Measurements from ENCODE around the gene NUP133. TPM values are rescaled to one million over a fixed set of nuclear protein-coding genes. Genes with fewer than 3 reads are reported as not detected.

The NUP133 gene
- total and polyA plus RNA-seq, 2 donors (not counting 1 experiment from before 2014, with no cell fraction given), result 10.5 to 50.5 TPM

GRCh38 chr1:229538945-229539344 is 30.8 kb upstream of the NUP133 start:
- Histone ChIP-seq H3K36me3 (replicated peaks in 1 of 2; ENCODE audit: control extremely low read depth in 1 of 2, control insufficient read depth in 1 of 2, extremely low read depth in 1 of 2, insufficient read depth in 2 of 2, low read length in 1 of 2) (peaks cover 3 to 42% of the 10 kb centered on the region in 2 experiments), H3K27me3 (replicated peaks in 1 of 4; ENCODE audit: control extremely low read depth in 1 of 4, control insufficient read depth in 3 of 4, insufficient read depth in 4 of 4, low read length in 3 of 4) (no peaks in the 10 kb centered on the region), H3K79me2 (ENCODE audit: control insufficient read depth, insufficient read depth, low read length) (no peaks in the 10 kb centered on the region), H3K9me3 (ENCODE audit: control extremely low read depth in 1 of 3, control insufficient read depth in 2 of 3, insufficient read depth in 1 of 3, low read length in 2 of 3) (no peaks in the 10 kb centered on the region), H3K4me2 (replicated peaks; ENCODE audit: low read depth, low read length, poor library complexity, severe bottlenecking) (no peak overlapping the region), H2AFZ (ENCODE audit: insufficient read depth, low read depth, low read length, poor library complexity, severe bottlenecking) (no peak overlapping the region), H3K9ac (ENCODE audit: low read length) (no peak overlapping the region), H3K27ac (ENCODE audit: low read length in 2 of 2) (no peak overlapping the region), H3K4me1 (ENCODE audit: control insufficient read depth in 2 of 2, insufficient read depth in 2 of 2, low read length in 2 of 2) (peaks cover 5 to 7% of the 10 kb centered on the region in 2 donors), H3K4me3 (ENCODE audit: control extremely low read depth in 1 of 5, extremely low read depth in 1 of 5, insufficient read depth in 1 of 5, low read depth in 2 of 5, low read length in 4 of 5) (no peak overlapping the region), H4K20me1 (ENCODE audit: control insufficient read depth, insufficient read depth, low read length, poor library complexity, severe bottlenecking) (no peaks in the 10 kb centered on the region)
- WGBS (ENCODE audit: insufficient coverage), result no CpG with 5 or more reads among the region's 5 CpGs
- ATAC-seq (ENCODE audit: low read depth) (no peak), DNase-seq (no peak)
- no peak overlapping the region for H3K4me3 Mint-ChIP-seq
- ChIA-PET POLR2A (no interaction called here), CTCF (no interaction called here)
- intact Hi-C loops (cut with micrococcal nuclease), result no loop called here
- no peaks in the 10 kb centered on the region for H3K9me3 Mint-ChIP-seq (ENCODE audit: insufficient read depth)
- TF ChIP-seq EZH2 (IDR thresholded peaks at IDR 0.05; ENCODE audit: borderline replicate concordance, insufficient read depth, low read depth, low read length, poor library complexity, severe bottlenecking), result no peak
- TF ChIP-seq, protein P1, sequence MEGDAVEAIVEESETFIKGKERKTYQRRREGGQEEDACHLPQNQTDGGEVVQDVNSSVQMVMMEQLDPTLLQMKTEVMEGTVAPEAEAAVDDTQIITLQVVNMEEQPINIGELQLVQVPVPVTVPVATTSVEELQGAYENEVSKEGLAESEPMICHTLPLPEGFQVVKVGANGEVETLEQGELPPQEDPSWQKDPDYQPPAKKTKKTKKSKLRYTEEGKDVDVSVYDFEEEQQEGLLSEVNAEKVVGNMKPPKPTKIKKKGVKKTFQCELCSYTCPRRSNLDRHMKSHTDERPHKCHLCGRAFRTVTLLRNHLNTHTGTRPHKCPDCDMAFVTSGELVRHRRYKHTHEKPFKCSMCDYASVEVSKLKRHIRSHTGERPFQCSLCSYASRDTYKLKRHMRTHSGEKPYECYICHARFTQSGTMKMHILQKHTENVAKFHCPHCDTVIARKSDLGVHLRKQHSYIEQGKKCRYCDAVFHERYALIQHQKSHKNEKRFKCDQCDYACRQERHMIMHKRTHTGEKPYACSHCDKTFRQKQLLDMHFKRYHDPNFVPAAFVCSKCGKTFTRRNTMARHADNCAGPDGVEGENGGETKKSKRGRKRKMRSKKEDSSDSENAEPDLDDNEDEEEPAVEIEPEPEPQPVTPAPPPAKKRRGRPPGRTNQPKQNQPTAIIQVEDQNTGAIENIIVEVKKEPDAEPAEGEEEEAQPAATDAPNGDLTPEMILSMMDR (IDR thresholded peaks at IDR 0.05), result no peak
- H3K27ac Mint-ChIP-seq, result no peak overlapping the region
- peaks cover 13% of the 10 kb centered on the region for H3K4me1 Mint-ChIP-seq
- no peaks in the 10 kb centered on the region for H3K27me3 Mint-ChIP-seq

GRCh38 chr1:229537894-229538293 is 29.8 kb upstream of the NUP133 start:
- H3K27me3 Mint-ChIP-seq, result no peaks in the 10 kb centered on the region
- Histone ChIP-seq H3K27ac (ENCODE audit: low read length in 2 of 2) (no peak overlapping the region), H3K9me3 (ENCODE audit: control extremely low read depth in 1 of 3, control insufficient read depth in 2 of 3, insufficient read depth in 1 of 3, low read length in 2 of 3) (no peaks in the 10 kb centered on the region), H3K9ac (ENCODE audit: low read length) (no peak overlapping the region), H4K20me1 (ENCODE audit: control insufficient read depth, insufficient read depth, low read length, poor library complexity, severe bottlenecking) (no peaks in the 10 kb centered on the region), H3K4me2 (replicated peaks; ENCODE audit: low read depth, low read length, poor library complexity, severe bottlenecking) (no peak overlapping the region), H3K79me2 (ENCODE audit: control insufficient read depth, insufficient read depth, low read length) (no peaks in the 10 kb centered on the region), H3K4me3 (ENCODE audit: control extremely low read depth in 1 of 5, extremely low read depth in 1 of 5, insufficient read depth in 1 of 5, low read depth in 2 of 5, low read length in 4 of 5) (no peak overlapping the region), H3K36me3 (replicated peaks in 1 of 2; ENCODE audit: control extremely low read depth in 1 of 2, control insufficient read depth in 1 of 2, extremely low read depth in 1 of 2, insufficient read depth in 2 of 2, low read length in 1 of 2) (peaks cover 0 to 46% of the 10 kb centered on the region in 2 experiments), H3K27me3 (replicated peaks in 1 of 4; ENCODE audit: control extremely low read depth in 1 of 4, control insufficient read depth in 3 of 4, insufficient read depth in 4 of 4, low read length in 3 of 4) (no peaks in the 10 kb centered on the region), H3K4me1 (ENCODE audit: control insufficient read depth in 2 of 2, insufficient read depth in 2 of 2, low read length in 2 of 2) (peaks cover 5 to 7% of the 10 kb centered on the region in 2 donors), H2AFZ (ENCODE audit: insufficient read depth, low read depth, low read length, poor library complexity, severe bottlenecking) (no peak overlapping the region)
- peaks cover 7% of the 10 kb centered on the region for H3K4me1 Mint-ChIP-seq
- ChIA-PET POLR2A (no interaction called here), CTCF (no interaction called here)
- H3K27ac Mint-ChIP-seq, result no peak overlapping the region
- H3K9me3 Mint-ChIP-seq (ENCODE audit: insufficient read depth), result no peaks in the 10 kb centered on the region
- 60% methylated on average over 1 of the region's 4 CpGs for WGBS (ENCODE audit: insufficient coverage)
- ATAC-seq (ENCODE audit: low read depth) (no peak), DNase-seq (no peak)
- intact Hi-C loops (cut with micrococcal nuclease), result no loop called here
- H3K4me3 Mint-ChIP-seq, result no peak overlapping the region
- TF ChIP-seq, protein P1 (IDR thresholded peaks at IDR 0.05), result no peak
- no peak for TF ChIP-seq EZH2 (IDR thresholded peaks at IDR 0.05; ENCODE audit: borderline replicate concordance, insufficient read depth, low read depth, low read length, poor library complexity, severe bottlenecking)
